ENCODE data around the gene MCL1. TPM values are rescaled to one million over a fixed set of nuclear protein-coding genes. Genes with fewer than 3 reads are reported as not detected.

Gene MCL1
- total and polyA plus RNA-seq, 2 of the 13 experiments (the other 11 are each of a cell fraction or from before 2014, with no cell fraction given) = 69.5 to 125 TPM

DNA sequence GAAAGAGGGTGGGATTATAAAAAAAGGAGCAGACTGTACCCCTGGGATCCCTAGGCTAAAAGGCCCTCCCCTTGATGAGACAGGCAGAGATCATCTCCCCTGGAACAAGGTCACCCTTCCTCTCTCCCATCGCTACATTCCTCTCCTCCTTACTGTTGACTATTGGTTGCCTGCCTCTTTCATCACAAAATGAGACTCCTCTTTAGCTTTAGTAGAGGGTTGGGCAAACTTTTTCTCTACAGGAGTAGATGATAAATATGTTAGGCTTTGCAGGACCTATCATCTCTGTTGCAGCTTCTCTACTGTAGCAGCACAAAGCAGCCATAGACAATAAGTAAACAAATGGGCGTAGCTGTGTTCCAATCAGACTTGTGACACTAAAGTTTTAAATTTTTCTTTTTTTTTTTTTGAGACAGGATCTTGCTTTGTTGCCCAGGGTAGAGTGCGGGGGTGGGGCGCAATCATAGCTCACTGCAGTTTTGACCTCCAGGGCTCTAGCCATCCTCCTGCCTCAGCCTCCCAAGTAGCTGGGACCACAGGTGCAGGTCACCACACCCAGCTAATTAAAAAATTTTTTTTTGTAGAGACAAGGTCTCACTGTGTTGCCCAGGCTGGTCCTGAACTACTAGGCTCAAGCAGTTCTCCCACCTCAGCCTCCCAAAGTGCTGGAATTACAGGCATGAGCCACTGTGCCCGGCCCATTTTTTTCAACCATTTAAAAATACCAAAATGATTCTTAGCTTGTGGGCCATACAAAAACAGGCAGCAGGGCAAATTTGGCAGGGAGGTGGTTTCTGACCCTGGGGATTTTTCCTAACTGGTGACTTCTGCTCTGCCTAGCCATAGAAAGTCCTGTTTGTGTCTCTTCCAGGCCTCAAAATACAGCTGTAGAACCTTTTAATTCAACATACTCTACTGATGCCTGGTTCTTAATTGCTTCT, 15.1 kb downstream of the MCL1 start (continued):
- TF ChIP-seq HDAC2 (CRISPR knock-in tag; IDR thresholded peaks at IDR 0.05) = 0 out of 2 replicates have a peak, but pooled peaks have one; percentile 14
- TF ChIP-seq KLF16 (CRISPR knock-in tag; IDR thresholded peaks at IDR 0.05) = 0 out of 4 replicates have a peak, but pooled peaks of 1 of the 2 experiments have one; percentile 37
- TF ChIP-seq FOXK2 (IDR thresholded peaks at IDR 0.05) = no peak
- TF ChIP-seq ZNF24 (IDR thresholded peaks at IDR 0.05) = no peak
- TF ChIP-seq PHF21A (CRISPR knock-in tag; IDR thresholded peaks at IDR 0.05) = 0 out of 2 replicates have a peak, but pooled peaks have one; percentile 39
- TF ChIP-seq ZNF335 (CRISPR knock-in tag; IDR thresholded peaks at IDR 0.05) = no peak
- TF ChIP-seq, protein P1, sequence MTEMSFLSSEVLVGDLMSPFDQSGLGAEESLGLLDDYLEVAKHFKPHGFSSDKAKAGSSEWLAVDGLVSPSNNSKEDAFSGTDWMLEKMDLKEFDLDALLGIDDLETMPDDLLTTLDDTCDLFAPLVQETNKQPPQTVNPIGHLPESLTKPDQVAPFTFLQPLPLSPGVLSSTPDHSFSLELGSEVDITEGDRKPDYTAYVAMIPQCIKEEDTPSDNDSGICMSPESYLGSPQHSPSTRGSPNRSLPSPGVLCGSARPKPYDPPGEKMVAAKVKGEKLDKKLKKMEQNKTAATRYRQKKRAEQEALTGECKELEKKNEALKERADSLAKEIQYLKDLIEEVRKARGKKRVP (CRISPR knock-in tag; IDR thresholded peaks at IDR 0.05) = peak in 1 of 2 experiments; percentile 88; a peak in 2 of 4 replicates
- peak; percentile 67 for TF ChIP-seq TEAD3 (CRISPR knock-in tag; optimal IDR thresholded peaks at IDR 0.05; ENCODE audit: borderline replicate concordance)
- 0 out of 2 replicates have a peak, but pooled peaks have one; percentile 38 for TF ChIP-seq RCOR2 (CRISPR knock-in tag; IDR thresholded peaks at IDR 0.05)
- TF ChIP-seq, protein P2, sequence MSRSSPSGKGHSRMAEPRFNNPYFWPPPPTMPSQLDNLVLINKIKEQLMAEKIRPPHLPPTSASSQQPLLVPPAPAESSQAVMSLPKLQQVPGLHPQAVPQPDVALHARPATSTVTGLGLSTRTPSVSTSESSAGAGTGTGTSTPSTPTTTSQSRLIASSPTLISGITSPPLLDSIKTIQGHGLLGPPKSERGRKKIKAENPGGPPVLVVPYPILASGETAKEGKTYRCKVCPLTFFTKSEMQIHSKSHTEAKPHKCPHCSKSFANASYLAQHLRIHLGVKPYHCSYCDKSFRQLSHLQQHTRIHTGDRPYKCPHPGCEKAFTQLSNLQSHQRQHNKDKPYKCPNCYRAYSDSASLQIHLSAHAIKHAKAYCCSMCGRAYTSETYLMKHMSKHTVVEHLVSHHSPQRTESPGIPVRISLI (CRISPR knock-in tag; IDR thresholded peaks at IDR 0.05; ENCODE audit: borderline replicate concordance) = peak; percentile 54; the same call in 1 of the 2 replicates
- 0 out of 2 replicates have a peak, but pooled peaks have one; percentile 9 for TF ChIP-seq SMAD3 (CRISPR knock-in tag; IDR thresholded peaks at IDR 0.05)
- TF ChIP-seq SOX13 (IDR thresholded peaks at IDR 0.05) = no peak
- TF ChIP-seq SOX13 (CRISPR knock-in tag; conservative IDR thresholded peaks at IDR 0.05 in 1 of 2, IDR thresholded peaks at IDR 0.05 in 1 of 2) = peak in 1 of 2 experiments; percentile 51; a peak in 2 of 4 replicates
- TF ChIP-seq, protein P3, sequence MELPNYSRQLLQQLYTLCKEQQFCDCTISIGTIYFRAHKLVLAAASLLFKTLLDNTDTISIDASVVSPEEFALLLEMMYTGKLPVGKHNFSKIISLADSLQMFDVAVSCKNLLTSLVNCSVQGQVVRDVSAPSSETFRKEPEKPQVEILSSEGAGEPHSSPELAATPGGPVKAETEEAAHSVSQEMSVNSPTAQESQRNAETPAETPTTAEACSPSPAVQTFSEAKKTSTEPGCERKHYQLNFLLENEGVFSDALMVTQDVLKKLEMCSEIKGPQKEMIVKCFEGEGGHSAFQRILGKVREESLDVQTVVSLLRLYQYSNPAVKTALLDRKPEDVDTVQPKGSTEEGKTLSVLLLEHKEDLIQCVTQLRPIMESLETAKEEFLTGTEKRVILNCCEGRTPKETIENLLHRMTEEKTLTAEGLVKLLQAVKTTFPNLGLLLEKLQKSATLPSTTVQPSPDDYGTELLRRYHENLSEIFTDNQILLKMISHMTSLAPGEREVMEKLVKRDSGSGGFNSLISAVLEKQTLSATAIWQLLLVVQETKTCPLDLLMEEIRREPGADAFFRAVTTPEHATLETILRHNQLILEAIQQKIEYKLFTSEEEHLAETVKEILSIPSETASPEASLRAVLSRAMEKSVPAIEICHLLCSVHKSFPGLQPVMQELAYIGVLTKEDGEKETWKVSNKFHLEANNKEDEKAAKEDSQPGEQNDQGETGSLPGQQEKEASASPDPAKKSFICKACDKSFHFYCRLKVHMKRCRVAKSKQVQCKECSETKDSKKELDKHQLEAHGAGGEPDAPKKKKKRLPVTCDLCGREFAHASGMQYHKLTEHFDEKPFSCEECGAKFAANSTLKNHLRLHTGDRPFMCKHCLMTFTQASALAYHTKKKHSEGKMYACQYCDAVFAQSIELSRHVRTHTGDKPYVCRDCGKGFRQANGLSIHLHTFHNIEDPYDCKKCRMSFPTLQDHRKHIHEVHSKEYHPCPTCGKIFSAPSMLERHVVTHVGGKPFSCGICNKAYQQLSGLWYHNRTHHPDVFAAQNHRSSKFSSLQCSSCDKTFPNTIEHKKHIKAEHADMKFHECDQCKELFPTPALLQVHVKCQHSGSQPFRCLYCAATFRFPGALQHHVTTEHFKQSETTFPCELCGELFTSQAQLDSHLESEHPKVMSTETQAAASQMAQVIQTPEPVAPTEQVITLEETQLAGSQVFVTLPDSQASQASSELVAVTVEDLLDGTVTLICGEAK (IDR thresholded peaks at IDR 0.05) = peak; percentile 49; the same call in 1 of the 2 replicates
- TF ChIP-seq, protein P3 (CRISPR knock-in tag; IDR thresholded peaks at IDR 0.05) = no peak; the same call in 1 of the 2 replicates
- no peak for TF ChIP-seq ZNF138 (CRISPR knock-in tag; IDR thresholded peaks at IDR 0.05; ENCODE audit: low read depth)
- TF ChIP-seq ZNF382 (CRISPR knock-in tag; IDR thresholded peaks at IDR 0.05; ENCODE audit: borderline replicate concordance) = no peak
- peak; percentile 36; the same call in 1 of the 2 replicates for TF ChIP-seq POLR2G (IDR thresholded peaks at IDR 0.05; ENCODE audit: low read depth, low read length)
